G401 (cell line): ENCODE results near the gene INPP4B. TPM values are rescaled to one million over a fixed set of nuclear protein-coding genes. Genes with fewer than 3 reads are reported as not detected.
"Not testable (repeated sequence)": the region's sequence is repeated elsewhere in the genome, so short reads cannot be mapped to it uniquely, and the experiment has no call there.

ENCODE experiments used
- DNase-seq: peaks from one replicate; pipeline ENCODE4 v3.0.0-alpha.2; 2015; ENCODE audit warnings: low spot score
- in situ Hi-C: cut with HindIII; loops from 2 replicates; pipeline ENCODE4 v1.10.0; 2016; ENCODE audit warnings: low sequenced_read_pairs, mixed read lengths
- total RNA-seq: library from RNA; depleted of rRNA; stranded (reverse); fragments of >200 nt; shearing (Covaris generic); gene quantifications from 2 replicates; pipeline ENCODE4 v1.2.3, GENCODE V29; 2014

Gene INPP4B
- total RNA-seq, 1 experiment from 2014 or later, result 70.7 TPM

- DNase-seq, result no peak
- in situ Hi-C loops, result no loop called here
These were observed 438.5 kb downstream of the INPP4B start for GRCh38 chr4:142407596-142407995.

GRCh38 chr4:142406917-142407501 lies 439.1 kb downstream of the INPP4B start:
- in situ Hi-C loops, result no loop called here
- no peak for DNase-seq

GRCh38 chr4:142406499-142406835 lies 439.6 kb downstream of the INPP4B start:
- DNase-seq, result no peak
- in situ Hi-C loops, result no loop called here

GRCh38 chr4:142405695-142406498 lies 440.2 kb downstream of the INPP4B start:
- peak; percentile 42 for DNase-seq
- in situ Hi-C loops, result no loop called here

DNA sequence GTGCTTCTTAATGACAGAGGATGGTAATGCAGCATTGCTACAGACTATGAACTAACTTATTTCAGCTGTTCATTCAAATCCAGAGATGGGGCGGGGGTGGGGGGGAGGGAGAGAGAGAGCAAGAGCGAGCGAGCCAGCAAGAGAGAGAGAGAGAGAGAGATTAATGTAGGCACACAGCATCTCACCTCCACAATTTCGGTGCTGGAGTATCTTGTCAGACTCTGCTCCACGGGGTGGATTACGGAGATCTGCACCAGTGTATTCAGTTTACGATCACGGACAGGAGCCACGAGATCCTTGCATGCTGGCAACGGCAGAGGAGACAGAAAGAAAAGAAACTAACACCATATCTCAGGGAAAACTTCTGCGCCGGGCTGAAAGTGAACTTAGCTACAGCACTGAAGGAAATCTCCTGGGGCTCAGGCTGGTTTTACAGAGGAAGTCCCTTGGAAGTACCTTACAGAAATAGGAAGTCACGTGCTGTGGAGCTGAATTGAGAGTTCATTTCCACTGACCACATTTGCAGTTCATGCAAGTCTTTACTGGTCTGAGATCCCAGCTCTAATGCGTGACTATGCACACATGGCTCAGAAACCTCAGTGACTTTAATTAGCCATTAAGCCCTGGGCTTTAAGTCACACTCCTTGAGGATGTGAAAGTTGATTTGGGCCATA lies 440.9 kb downstream of the INPP4B start:
- peak; percentile 61 for DNase-seq
- in situ Hi-C loops, result no loop called here

DNA sequence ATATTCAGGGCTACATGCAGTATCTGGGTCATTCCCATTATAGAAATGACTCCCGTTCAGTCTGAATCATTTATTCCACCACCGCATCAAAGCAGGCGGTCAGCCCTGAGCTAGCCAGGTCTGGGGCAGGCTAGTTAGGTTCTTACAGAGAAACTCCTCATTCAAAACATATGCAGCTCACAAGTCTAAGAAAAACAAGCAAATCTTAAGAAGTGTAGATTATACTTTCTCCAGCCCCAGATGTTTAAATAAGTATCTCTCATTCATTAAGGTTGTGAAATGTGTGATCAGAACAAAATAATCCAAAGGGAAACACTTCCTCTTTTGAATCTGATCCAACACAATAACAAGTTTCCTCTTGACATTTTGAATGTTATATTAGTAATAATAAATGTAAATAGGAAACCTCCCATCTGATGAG lies 441.9 kb downstream of the INPP4B start:
- in situ Hi-C loops, result no loop called here
- DNase-seq, result no peak

DNA sequence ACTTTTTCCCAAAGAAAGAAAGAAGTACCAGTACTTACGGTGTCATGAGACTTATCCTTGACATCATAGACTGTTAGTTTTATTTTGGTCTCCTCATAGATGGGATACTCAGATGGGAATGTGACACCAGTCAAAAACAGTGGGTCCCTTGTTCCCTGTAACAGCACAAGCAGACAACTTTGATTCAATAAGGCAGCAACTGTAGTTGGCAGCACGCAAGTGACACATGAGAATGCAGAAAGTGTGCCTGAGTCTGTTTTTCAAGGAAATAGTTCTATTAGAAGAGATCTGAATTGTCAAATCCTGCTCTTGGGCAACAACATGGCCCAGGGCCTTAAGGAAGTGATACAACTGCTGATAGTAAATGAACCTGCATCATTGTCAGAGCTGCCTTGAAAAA lies 443.2 kb downstream of the INPP4B start:
- in situ Hi-C loops, result no loop called here
- no peak for DNase-seq

DNA sequence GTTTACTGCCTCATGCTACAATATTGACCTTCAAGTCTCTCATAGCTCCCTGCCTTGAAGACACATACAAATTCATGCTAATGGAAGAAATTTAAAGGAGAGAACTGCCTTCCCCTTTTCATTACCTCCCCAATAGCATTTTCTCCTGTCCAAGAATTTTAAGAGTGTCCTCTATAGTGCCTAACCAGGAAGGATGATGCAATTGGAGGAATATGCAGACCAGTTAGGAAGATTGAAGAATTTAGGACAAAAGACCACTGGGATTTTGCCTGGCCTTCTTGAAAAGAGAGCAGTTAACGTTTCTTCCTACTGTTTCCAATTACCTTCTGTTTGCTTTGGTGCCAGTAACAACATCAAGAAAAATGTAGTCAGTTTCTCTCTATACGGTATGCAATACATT lies 443.9 kb downstream of the INPP4B start:
- peak; percentile 23 for DNase-seq
- in situ Hi-C loops, result no loop called here

GRCh38 chr4:142397364-142397991 lies 448.6 kb downstream of the INPP4B start:
- in situ Hi-C loops, DNase-seq: not testable (repeated sequence)

DNA sequence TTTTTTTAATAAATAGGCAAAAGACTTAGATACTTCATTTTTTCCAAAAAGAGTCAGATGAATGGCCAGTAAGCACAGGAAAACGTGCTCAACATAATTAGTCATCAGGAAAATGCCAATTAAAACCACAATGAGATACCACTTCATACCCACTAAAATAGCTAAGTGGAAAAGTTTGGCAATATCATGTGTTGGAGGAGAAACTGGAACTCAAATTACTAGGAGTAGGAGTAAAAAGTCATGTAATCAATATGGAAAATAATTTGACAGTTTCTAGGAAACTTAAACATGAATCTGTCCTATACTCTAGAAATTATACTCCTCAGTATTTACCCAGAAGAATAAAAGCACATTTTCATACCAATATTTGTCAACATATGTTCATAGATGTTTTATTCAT lies 449.8 kb downstream of the INPP4B start:
- in situ Hi-C loops, result no loop called here
- no peak for DNase-seq

- in situ Hi-C loops, result no loop called here
- DNase-seq, result no peak
These were observed 453.0 kb downstream of the INPP4B start for GRCh38 chr4:142393127-142393526.

DNA sequence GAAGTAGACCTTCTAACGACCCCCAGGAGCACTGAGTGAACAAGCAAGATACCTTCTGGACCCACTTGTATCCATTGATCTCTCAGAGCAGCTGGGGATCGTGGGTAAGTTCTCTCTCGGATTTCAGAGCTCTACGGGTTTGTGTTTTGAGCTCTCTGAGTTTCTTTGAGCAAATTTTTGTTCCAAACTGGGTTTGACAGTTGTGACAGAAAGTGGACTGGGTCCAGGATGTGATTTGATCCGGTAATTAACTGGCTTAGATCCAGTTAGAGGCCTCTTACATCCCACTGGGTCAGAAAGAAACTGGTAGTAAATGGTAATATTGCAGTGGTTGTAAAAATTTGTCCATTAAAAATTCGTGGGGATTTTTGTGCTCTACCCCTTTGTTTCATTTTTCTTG lies 459.2 kb downstream of the INPP4B start:
- in situ Hi-C loops, result no loop called here
- no peak for DNase-seq

DNA sequence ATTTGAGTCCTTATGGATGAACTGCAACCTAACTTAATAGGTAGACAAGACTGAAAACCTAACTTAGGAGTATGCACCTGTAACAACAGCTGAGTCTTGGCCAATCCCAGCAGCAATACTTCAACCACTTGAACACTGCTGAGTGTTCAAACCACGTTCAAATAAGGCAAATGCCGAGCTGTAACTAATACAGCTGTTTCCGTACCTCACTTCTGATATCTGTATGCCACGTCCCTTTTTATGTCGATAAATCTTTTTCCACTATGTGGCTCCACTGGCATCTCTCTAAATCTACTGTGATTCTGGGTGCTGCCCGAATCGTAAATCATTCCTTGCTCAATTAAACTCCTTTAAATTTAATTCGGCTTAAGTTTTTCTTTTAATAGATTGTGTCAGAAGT lies 459.7 kb downstream of the INPP4B start:
- in situ Hi-C loops, result no loop called here

DNA sequence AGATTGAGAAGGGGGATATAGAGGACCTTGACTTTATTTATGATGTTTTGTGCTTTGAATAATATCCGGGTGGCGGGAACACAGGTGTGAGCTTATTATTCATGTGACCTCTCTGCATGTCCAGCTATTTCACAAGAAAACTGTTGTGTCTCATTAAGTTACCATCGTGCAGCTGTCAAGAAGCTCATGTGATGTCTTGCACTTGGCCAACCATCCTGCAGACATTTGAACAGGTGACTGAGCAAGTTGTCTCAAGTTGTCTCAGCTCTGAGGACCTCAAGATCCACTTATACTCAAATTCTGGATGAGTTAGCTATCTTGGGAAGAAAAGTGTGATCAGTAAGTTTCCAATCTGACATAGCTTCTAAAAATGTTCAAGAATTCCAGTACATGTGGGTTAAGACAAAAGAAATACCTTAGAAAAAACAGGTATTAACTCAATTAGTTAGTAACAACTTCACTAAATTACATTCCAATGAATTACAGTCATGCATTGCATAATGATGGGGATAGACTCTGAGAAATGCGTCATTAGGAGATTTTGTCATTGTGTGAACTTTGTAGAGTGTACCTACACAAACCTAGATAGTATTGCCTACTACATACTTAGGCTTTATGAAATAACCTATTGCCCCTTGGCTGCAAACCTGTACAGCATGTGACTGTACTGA lies 462.2 kb downstream of the INPP4B start:
- DNase-seq, result no peak
- in situ Hi-C loops, result no loop called here

More for the DNA sequence above, 459.7 kb downstream of the INPP4B start:
- DNase-seq, result no peak

- in situ Hi-C loops, result no loop called here
- no peak for DNase-seq
These were observed 462.7 kb downstream of the INPP4B start for GRCh38 chr4:142383354-142383753.

DNA sequence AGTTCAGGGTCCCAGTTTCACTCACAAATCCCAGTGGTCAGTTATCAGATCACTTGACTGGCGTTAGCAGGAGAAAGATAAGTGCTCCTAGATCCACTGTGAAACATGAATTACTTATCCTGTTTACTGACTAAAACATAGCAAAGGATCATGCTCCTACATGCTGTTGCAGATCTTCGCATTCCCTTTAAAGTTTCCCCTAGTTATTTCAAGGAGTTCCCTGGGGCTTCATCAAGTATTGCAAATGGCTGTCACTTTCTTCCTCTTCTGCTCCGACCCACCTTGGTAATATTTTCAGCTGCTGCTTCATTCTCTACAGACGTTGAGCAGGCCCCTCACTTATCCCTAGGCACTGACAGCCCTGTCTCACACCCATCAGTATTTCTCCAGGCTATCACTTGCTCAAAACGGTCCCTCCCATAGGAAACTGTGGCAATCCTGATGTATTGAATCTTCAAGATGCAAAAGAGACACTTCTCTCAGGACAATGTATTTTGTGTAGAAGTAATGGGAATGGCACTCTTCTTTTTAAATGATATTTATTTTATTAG lies 466.0 kb downstream of the INPP4B start:
- in situ Hi-C loops, result no loop called here
- DNase-seq, result no peak

GRCh38 chr4:142379277-142380051 lies 466.6 kb downstream of the INPP4B start:
- no peak for DNase-seq
- in situ Hi-C loops, result no loop called here

- in situ Hi-C loops, result no loop called here
- DNase-seq, result no peak
These were observed 467.9 kb downstream of the INPP4B start for GRCh38 chr4:142378179-142378578.
